Transverse colon (tissue), 4 donors: Measurements from ENCODE around the gene DHDH. TPM values are rescaled to one million over a fixed set of nuclear protein-coding genes. Genes with fewer than 3 reads are reported as not detected.
"Not testable (repeated sequence)": the region's sequence is repeated elsewhere in the genome, so short reads cannot be mapped to it uniquely, and the experiment has no call there.

Experiments
- DNase-seq: peaks from one replicate; pipeline ENCODE4 v3.0.0-alpha.2; 2019
- H3K27ac ChIP-seq, 4 donors: fragments of 200-600 bp; sonication (generic); 2 replicates each; pipeline ENCODE4 v1.5.1; 2016 to 2018; ENCODE audit warnings: inconsistent platforms in 4 of 4
- H3K27me3 ChIP-seq: fragments of 200-600 bp; sonication (generic); 2 replicates; pipeline ENCODE4 v1.5.1; 2017; ENCODE audit warnings: inconsistent platforms
- H3K36me3 ChIP-seq, 4 donors: fragments of 200-600 bp; sonication (generic); 2 replicates each; pipeline ENCODE4 v1.5.1; 2017 to 2019; ENCODE audit warnings: inconsistent platforms in 4 of 4
- H3K4me1 ChIP-seq, 4 donors: fragments of 200-600 bp; sonication (generic); 2 replicates each; pipeline ENCODE4 v1.5.1; 2017 to 2020; ENCODE audit warnings: inconsistent platforms in 4 of 4
- H3K4me3 ChIP-seq, 4 donors: fragments of 200-600 bp; sonication (generic); 1 replicate in 1 of 4; 2 replicates in 3 of 4; pipeline versions ENCODE4 v1.5.1 to v1.6.1; 2017 to 2019; ENCODE audit warnings: inconsistent platforms in 4 of 4
- H3K9me3 ChIP-seq, 2 donors: fragments of 200-600 bp; sonication (generic); 2 replicates each; pipeline ENCODE4 v1.5.1; 2017 to 2019; ENCODE audit warnings: inconsistent platforms in 2 of 2
- EP300 ChIP-seq: sonication (generic); formaldehyde crosslinking; IDR thresholded peaks from one replicate; pipeline ENCODE4 v1.6.1; 2017; ENCODE audit warnings: antibody characterized with exemption, low read depth
- POLR2A ChIP-seq: fragments of 450-650 bp; IDR thresholded peaks from one replicate; pipeline ENCODE4 v1.6.1; 2016; ENCODE audit warnings: antibody characterized with exemption, mild to moderate bottlenecking, moderate library complexity
- POLR2AphosphoS5 ChIP-seq, 3 donors: sonication (generic); formaldehyde crosslinking; IDR thresholded peaks; one replicate each; pipeline ENCODE4 v1.6.1; 2016; ENCODE audit warnings: antibody characterized with exemption in 3 of 3
- WGBS, 2 donors: methylation state at CpG; one replicate each; pipeline ENCODE4 v1.1.5; 2018; ENCODE audit warnings: low coverage in 1 of 2; 5-methylcytosine and 5-hydroxymethylcytosine counted together
- in situ Hi-C, 4 donors: fragments of 200-750 bp; cut with MboI; loops; one replicate each; pipeline versions ENCODE4 v1.15.0 to v1.15.1; 2017; ENCODE audit warnings: low sequenced_read_pairs in 3 of 4, low pct_ligation_motif_present in 1 of 4, low pct_unique_long_range_greater_than_20kb in 1 of 4
- intact Hi-C: fragments of 100-400 bp; cut with DNase I; formaldehyde crosslinking; loops from one replicate; pipeline ENCODE4 v1.15.1; 2023; ENCODE audit warnings: low total_unique reads
- total RNA-seq, 4 donors: library from RNA; depleted of rRNA; stranded (reverse); fragments of >200 nt; gene quantifications; one replicate each; pipeline ENCODE4 v1.1.0, GENCODE V29; 2016
- TF ChIP-seq, protein P1 (sequence below), 5 experiments: fragments of 200-600 bp in 3 of 5; fragments of 450-650 bp in 2 of 5; sonication (generic) in 3 of 5; IDR thresholded peaks; 1 replicate in 2 of 5; 2 replicates in 3 of 5; pipeline ENCODE4 v1.5.1; 2016 to 2017; ENCODE audit warnings: antibody characterized with exemption in 5 of 5, inconsistent platforms in 3 of 5, mild to moderate bottlenecking in 2 of 5, moderate library complexity in 1 of 5

DHDH gene
- total RNA-seq, 4 donors from 2014 or later = 3.4 to 4.9 TPM; not detected in 2

DNA sequence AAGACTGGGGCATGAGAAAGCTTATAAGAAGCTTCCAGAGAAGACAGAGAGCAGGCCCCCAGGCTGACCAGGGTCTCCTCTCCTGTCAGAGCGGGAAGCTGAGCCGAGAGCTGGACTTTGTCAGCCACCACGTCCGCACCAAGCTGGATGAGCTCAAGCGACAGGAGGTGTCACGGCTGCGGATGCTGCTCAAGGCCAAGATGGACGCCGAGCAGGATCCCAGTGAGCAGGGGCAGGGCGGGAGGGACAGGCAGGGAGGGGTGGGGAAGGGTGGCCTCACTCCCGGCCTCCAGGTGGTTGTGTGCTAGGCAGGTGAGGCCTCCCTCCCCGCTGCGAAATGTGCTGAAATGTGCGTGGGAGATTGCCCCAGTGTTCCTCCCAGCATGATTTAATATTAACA, 27.8 kb upstream of the DHDH start:
- intact Hi-C loops = loop anchor here (10.0 kb wide), 1 partner anchor 59 kb away; the partner anchor contains the start of gene FTL
- WGBS, 2 donors = 92 to 100% methylated on average over 1 to 10 of the region's 14 CpGs
- Histone ChIP-seq H3K4me1 (peaks cover 5 to 29% (median 13%) of the 10 kb centered on the region in 4 donors), H3K4me3 (no peak overlapping the region), H3K27me3 (no peaks in the 10 kb centered on the region), H3K27ac (no peak overlapping the region), H3K36me3 (peaks cover 0 to 39% (median 5%) of the 10 kb centered on the region in 4 donors), H3K9me3 (no peaks in the 10 kb centered on the region)
- in situ Hi-C loops = no loop called here
- DNase-seq = no peak
- TF ChIP-seq, protein P1, sequence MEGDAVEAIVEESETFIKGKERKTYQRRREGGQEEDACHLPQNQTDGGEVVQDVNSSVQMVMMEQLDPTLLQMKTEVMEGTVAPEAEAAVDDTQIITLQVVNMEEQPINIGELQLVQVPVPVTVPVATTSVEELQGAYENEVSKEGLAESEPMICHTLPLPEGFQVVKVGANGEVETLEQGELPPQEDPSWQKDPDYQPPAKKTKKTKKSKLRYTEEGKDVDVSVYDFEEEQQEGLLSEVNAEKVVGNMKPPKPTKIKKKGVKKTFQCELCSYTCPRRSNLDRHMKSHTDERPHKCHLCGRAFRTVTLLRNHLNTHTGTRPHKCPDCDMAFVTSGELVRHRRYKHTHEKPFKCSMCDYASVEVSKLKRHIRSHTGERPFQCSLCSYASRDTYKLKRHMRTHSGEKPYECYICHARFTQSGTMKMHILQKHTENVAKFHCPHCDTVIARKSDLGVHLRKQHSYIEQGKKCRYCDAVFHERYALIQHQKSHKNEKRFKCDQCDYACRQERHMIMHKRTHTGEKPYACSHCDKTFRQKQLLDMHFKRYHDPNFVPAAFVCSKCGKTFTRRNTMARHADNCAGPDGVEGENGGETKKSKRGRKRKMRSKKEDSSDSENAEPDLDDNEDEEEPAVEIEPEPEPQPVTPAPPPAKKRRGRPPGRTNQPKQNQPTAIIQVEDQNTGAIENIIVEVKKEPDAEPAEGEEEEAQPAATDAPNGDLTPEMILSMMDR (IDR thresholded peaks at IDR 0.05) = no peak
- no peak for TF ChIP-seq POLR2A
- TF ChIP-seq POLR2AphosphoS5 (IDR thresholded peaks at IDR 0.05) = no peak
- TF ChIP-seq EP300 = no peak

DNA sequence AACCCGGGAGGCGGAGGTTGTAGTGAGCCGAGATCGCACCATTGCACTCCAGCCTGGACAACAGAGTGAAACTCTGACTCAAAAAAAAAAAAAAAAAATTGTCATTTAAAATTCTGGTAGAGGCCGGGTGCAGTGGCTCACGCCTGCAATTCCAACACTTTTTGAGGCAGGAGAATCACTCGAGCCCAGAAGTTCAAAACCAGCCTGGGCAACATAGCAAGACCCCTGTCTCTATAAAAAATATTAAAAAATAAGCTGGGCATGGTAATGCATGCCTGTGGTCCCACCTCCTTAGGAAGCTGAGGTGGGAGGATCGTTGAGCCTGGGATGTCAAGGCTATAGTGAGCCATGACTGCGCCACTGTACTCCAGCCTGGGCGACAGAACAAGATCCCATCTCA, 27.2 kb upstream of the DHDH start:
- 93 to 100% methylated on average over 3 to 10 of the region's 10 CpGs for WGBS, 2 donors
- TF ChIP-seq POLR2AphosphoS5 (IDR thresholded peaks at IDR 0.05) = no peak
- in situ Hi-C loops (no loop called here), intact Hi-C loops (loop anchor here (10.0 kb wide), 1 partner anchor 58 kb away; the partner anchor contains the start of gene FTL)
- DNase-seq = no peak
- Histone ChIP-seq H3K27ac (no peak overlapping the region), H3K4me3 (no peak overlapping the region), H3K4me1 (peaks cover 0 to 23% (median 8%) of the 10 kb centered on the region in 4 donors), H3K27me3 (no peaks in the 10 kb centered on the region), H3K9me3 (no peaks in the 10 kb centered on the region), H3K36me3 (peaks cover 0 to 45% (median 9%) of the 10 kb centered on the region in 4 donors)

DNA sequence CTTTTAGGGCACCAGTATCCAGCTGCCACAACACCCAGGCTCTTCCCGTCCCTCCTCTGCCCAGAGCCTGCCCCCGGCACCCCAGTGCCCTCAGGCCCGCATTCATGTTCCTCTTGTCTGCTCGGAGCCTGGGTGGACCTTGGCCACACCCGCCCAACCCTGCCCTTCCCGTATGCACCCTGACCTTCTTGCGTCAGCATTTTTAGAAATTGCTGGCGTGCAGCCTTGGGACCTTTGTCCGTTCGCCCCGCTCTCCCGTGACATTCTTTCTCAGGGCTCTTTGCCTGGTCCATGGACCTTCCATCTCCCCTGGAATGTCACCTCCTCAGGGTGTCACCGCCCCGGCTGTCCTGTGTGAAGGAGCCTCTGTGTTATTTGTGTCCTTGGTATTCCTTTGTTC, 25.8 kb upstream of the DHDH start:
- Histone ChIP-seq H3K4me1 (peaks cover 0 to 9% (median 2%) of the 10 kb centered on the region in 4 donors), H3K27ac (peak overlapping the region; percentile 9 to 43 (median 31)), H3K27me3 (no peaks in the 10 kb centered on the region), H3K9me3 (no peaks in the 10 kb centered on the region), H3K36me3 (peaks cover 0 to 59% (median 14%) of the 10 kb centered on the region in 4 donors), H3K4me3 (no peak overlapping the region)
- intact Hi-C loops (loop anchor here (10.0 kb wide), 1 partner anchor 57 kb away; the partner anchor contains the start of gene FTL), in situ Hi-C loops (no loop called here)
- 82% methylated on average over 13 of the region's 14 CpGs; no CpG with 5 or more reads in 1 of the 2 donors for WGBS, 2 donors
- peak; percentile 67 for DNase-seq
- TF ChIP-seq POLR2AphosphoS5 (IDR thresholded peaks at IDR 0.05) (peak in 1 of 3 donors; percentile 16), POLR2A (no peak)

DNA sequence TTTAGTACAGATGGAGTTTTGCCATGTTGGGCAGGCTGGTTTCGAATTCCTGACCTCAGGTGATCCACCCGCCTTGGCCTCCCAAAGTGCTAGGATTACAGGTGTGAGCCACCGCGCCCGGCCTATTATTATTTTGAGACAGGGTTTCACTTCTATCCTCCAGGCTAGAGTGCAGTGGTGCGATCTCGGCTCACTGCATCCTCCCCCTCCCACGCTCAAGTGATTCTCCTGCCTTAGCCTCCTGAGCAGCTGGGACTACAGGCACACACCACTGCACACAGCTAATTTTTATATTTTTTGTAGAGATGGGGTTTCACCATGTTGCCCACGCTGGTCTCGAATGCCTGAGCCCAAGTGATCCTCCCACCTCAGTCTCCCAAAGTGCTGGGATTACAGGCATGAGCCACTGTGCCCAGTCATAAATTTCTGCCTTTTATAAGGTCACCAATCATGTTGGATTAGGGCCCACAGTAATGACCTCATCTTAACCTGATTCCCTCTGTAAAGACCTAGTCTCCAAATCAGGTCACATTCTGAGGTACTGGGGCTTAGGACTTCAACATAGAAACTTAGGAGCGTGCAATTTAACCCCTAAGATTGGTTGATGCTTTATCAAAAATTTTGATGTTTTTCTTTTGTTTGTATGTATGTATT, 23.9 kb upstream of the DHDH start:
- DNase-seq, in situ Hi-C loops, H3K27me3 ChIP-seq, H3K4me3 ChIP-seq, H3K9me3 ChIP-seq, H3K27ac ChIP-seq, H3K4me1 ChIP-seq: not testable (repeated sequence)
- peaks cover 0 to 77% (median 18%) of the 10 kb centered on the region in 4 donors for H3K36me3 ChIP-seq
- 89% methylated on average over 11 of the region's 11 CpGs; no CpG with 5 or more reads in 1 of the 2 donors for WGBS, 2 donors
- intact Hi-C loops = loop anchor here (10.0 kb wide), 1 partner anchor 55 kb away; the partner anchor contains the start of gene FTL

DNA sequence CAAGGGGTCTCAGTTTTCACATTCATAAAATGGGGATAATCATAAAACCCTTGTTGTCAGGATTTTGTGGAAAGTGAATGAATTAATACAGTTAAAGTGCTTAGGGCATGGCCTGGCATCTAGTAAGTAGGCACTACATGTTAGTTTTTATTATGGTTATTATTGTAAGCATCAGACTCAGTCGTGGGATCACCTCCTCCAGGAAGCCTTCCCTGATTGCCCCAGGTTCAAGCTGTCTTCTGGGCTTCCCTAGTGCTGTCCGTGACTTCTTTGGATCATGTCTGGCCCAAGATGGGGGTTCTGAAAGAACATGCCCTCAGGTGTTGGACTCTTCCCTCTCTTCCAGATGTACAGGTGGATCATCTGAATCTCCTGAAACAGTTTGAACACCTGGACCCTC, 22.7 kb upstream of the DHDH start:
- no peak overlapping the region for H3K4me3 ChIP-seq
- TF ChIP-seq POLR2AphosphoS5 (IDR thresholded peaks at IDR 0.05) (no peak), POLR2A (no peak), EP300 (no peak)
- TF ChIP-seq, protein P1 (IDR thresholded peaks at IDR 0.05) = no peak
- peaks cover 0 to 81% (median 18%) of the 10 kb centered on the region in 4 donors for H3K36me3 ChIP-seq
- peaks cover 0 to 6% (median 0%) of the 10 kb centered on the region in 4 donors for H3K4me1 ChIP-seq
- no peaks in the 10 kb centered on the region for H3K27me3 ChIP-seq
- no peak for DNase-seq
- in situ Hi-C loops (no loop called here), intact Hi-C loops (no loop called here)
- H3K9me3 ChIP-seq = no peaks in the 10 kb centered on the region
- H3K27ac ChIP-seq = no peak overlapping the region
- WGBS, 2 donors = 86 to 94% methylated on average over 2 of the region's 2 CpGs
